ENCODE data around the gene LRRC4C. TPM values are rescaled to one million over a fixed set of nuclear protein-coding genes. Genes with fewer than 3 reads are reported as not detected.

Gene LRRC4C
- total and polyA plus RNA-seq, 10 of the 15 experiments (the other 5 are each of a cell fraction or from before 2014, with no cell fraction given), result 1.5 TPM; not detected in 9

- Histone ChIP-seq H3K4me3 (no peak overlapping the region), H2AFZ (ENCODE audit: control insufficient read depth, low read depth, low read length) (no peak overlapping the region), H4K20me1 (ENCODE audit: control insufficient read depth, insufficient read depth) (no peaks in the 10 kb centered on the region), H3K4me2 (ENCODE audit: control insufficient read depth, insufficient read depth) (no peak overlapping the region), H3K27me3 (replicated peaks in 1 of 2; ENCODE audit: control insufficient read depth in 2 of 2, insufficient read depth in 2 of 2, low read length in 1 of 2) (no peaks in the 10 kb centered on the region; a peak in 1 of 4 replicates), H3K9ac (ENCODE audit: control insufficient read depth, insufficient read depth, low read length) (no peak overlapping the region), H3K9me3 (replicated peaks; ENCODE audit: control insufficient read depth, insufficient read depth, low read length) (no peaks in the 10 kb centered on the region), H3K79me2 (ENCODE audit: control insufficient read depth, insufficient read depth, low read length) (no peaks in the 10 kb centered on the region), H3K27ac (ENCODE audit: control insufficient read depth, insufficient read depth) (no peak overlapping the region), H3K36me3 (ENCODE audit: control insufficient read depth in 2 of 2, insufficient read depth in 2 of 2, low read length in 1 of 2) (no peaks in the 10 kb centered on the region), H3K4me1 (ENCODE audit: control insufficient read depth, insufficient read depth, low read length) (no peaks in the 10 kb centered on the region)
- 14% methylated on average over 2 of the region's 2 CpGs for WGBS (ENCODE audit: insufficient coverage, insufficient replicate concordance, low lambda C conversion rate, missing lambda C conversion rate)
- RAD21 ChIA-PET (ENCODE audit: unreplicated experiment), result no interaction called here
- POLR2A ChIA-PET, result no interaction called here
- DNase-seq (ENCODE audit: low read depth, low spot score) (no peak), ATAC-seq (no peak), FAIRE-seq (no peak)
- in situ Hi-C loops (cut with MboI), result no loop called here
- intact Hi-C loops (cut with micrococcal nuclease; ENCODE audit: unreplicated experiment), result no loop called here
- CTCF ChIA-PET, result no interaction called here
- SMC1A ChIA-PET (ENCODE audit: uncharacterized antibody, unreplicated experiment), result no interaction called here
- BruUV-seq (replicated peaks), result no TSS peak
- TF ChIP-seq DPF2 (IDR thresholded peaks at IDR 0.05) (no peak), MTA3 (IDR thresholded peaks at IDR 0.05; ENCODE audit: borderline replicate concordance, low read length) (no peak), HDAC6 (IDR thresholded peaks at IDR 0.05; ENCODE audit: unreplicated experiment) (no peak), ZNF687 (IDR thresholded peaks at IDR 0.05) (no peak), GATAD2B (conservative IDR thresholded peaks at IDR 0.05; ENCODE audit: low read depth) (no peak), POLR2AphosphoS5 (IDR thresholded peaks at IDR 0.05; ENCODE audit: low read length) (no peak), CHD4 (IDR thresholded peaks at IDR 0.05) (no peak), SMC3 (IDR thresholded peaks at IDR 0.05; ENCODE audit: borderline replicate concordance, low read length) (no peak), ZNF384 (IDR thresholded peaks at IDR 0.05; ENCODE audit: borderline replicate concordance, low read depth, low read length) (no peak), MTA2 (IDR thresholded peaks at IDR 0.05; ENCODE audit: low read depth) (no peak), RELA (IDR thresholded peaks at IDR 0.05; ENCODE audit: borderline replicate concordance, partially characterized antibody) (no peak), BMI1 (IDR thresholded peaks at IDR 0.05; ENCODE audit: borderline replicate concordance) (no peak), CHD2 (IDR thresholded peaks at IDR 0.05; ENCODE audit: borderline replicate concordance, low read depth, low read length) (no peak), FOXM1 (IDR thresholded peaks at IDR 0.05; ENCODE audit: low read depth, low read length) (no peak), MLLT1 (IDR thresholded peaks at IDR 0.05) (no peak), RUNX3 (IDR thresholded peaks at IDR 0.05; ENCODE audit: low read length) (no peak), ZNF217 (IDR thresholded peaks at IDR 0.05) (no peak)
Observed at GRCh38 chr11:40286137-40286536, 1173.3 kb downstream of the LRRC4C start.
